Osteoblast (primary cell): ENCODE results near the gene EMC8. TPM values are rescaled to one million over a fixed set of nuclear protein-coding genes. Genes with fewer than 3 reads are reported as not detected.

Experiments
- DNase-seq: peaks from one replicate; pipeline ENCODE4 v3.0.0; 2011; ENCODE audit warnings: low spot score, mixed read lengths; ENCODE audit not compliant: insufficient read length; ENCODE audit errors: missing footprints
- H2AFZ ChIP-seq: 2 replicates; pipeline ENCODE4 v1.6.0; 2011; ENCODE audit warnings: mild to moderate bottlenecking, low read length
- H3K27ac ChIP-seq: 2 replicates; pipeline ENCODE4 v1.5.1; 2011; ENCODE audit warnings: mild to moderate bottlenecking, low read depth, low read length, moderate library complexity
- H3K27me3 ChIP-seq: 2 replicates; pipeline ENCODE4 v1.6.0; 2012; ENCODE audit warnings: mild to moderate bottlenecking, control low read depth, inconsistent platforms, low read length, moderate library complexity; ENCODE audit not compliant: insufficient read depth
- H3K36me3 ChIP-seq: 2 replicates; pipeline ENCODE4 v1.5.1; 2011; ENCODE audit warnings: mild to moderate bottlenecking, low read length, control low read depth, moderate library complexity; ENCODE audit not compliant: insufficient read depth
- H3K4me1 ChIP-seq: 2 replicates; pipeline ENCODE4 v1.5.1; 2011; ENCODE audit warnings: mild to moderate bottlenecking, low read length, control low read depth, moderate library complexity; ENCODE audit not compliant: insufficient read depth
- H3K4me2 ChIP-seq: 2 replicates; pipeline ENCODE4 v1.6.0; 2011; ENCODE audit warnings: mild to moderate bottlenecking, low read length; ENCODE audit not compliant: insufficient read depth
- H3K4me3 ChIP-seq: fragments of 200-600 bp; sonication (generic); 3 replicates; pipeline ENCODE4 v1.5.1; 2012; ENCODE audit warnings: mild to moderate bottlenecking, low read length, inconsistent platforms; ENCODE audit not compliant: insufficient read depth
- H3K79me2 ChIP-seq: 2 replicates; pipeline ENCODE4 v1.6.0; 2012; ENCODE audit warnings: mild to moderate bottlenecking, low read length, control low read depth, inconsistent platforms; ENCODE audit not compliant: insufficient read depth
- H3K9me3 ChIP-seq: 2 replicates; pipeline ENCODE4 v1.5.1; 2011; ENCODE audit warnings: low read depth, low read length, control low read depth
- H4K20me1 ChIP-seq: 2 replicates; pipeline ENCODE4 v1.6.0; 2012; ENCODE audit warnings: mild to moderate bottlenecking, low read length, control low read depth; ENCODE audit not compliant: insufficient read depth
- total RNA-seq: library from RNA; depleted of rRNA; stranded (reverse); fragments of >200 nt; gene quantifications from 2 replicates; pipeline ENCODE4 v1.2.3, GENCODE V29; 2012
- TF ChIP-seq, protein P1 (sequence below): IDR thresholded peaks from 2 replicates; pipeline ENCODE4 v1.5.1; 2011; ENCODE audit warnings: mild to moderate bottlenecking, low read depth, low read length, moderate library complexity; ENCODE audit errors: extremely low read depth

EMC8 gene
- total RNA-seq, 1 donor, result 28.6 TPM

DNA sequence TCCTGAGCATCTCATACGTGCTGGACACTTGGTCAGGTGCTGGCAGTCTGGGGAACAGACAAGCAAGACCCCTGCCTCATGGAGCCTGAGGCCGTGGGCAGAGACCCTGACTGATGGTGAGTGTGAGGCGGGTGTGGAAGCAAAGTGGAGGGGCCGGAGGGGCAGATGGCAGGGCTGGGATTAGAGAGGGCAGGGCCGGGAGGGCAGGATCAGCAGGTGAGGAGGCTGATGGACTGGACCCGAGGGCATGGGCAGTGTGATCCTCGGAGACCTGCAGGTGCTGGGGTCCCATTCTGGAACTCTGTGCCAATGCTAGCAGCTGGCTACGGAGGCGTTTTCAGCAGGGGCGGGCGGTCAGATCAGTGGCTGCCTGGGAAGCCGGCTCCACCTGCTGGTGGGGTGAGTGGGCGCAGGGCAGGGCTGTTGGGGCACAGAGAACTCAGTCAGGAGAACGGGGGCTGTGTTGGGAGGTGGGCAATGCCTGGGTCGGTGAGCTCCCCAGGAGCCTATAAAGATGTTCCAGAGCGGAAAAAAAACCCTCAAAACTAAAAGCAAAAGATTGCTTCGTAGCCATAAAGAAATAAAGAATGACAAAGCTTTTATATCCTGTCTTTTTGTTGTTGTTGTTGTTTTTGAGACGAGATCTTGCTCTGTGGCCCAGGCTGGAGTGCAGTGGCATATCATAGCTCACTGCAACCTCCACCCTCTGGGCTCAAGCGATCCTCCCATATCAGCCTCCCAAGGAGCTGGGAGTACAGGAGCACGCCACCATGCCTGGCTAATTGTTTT lies 39.5 kb downstream of the EMC8 start:
- Histone ChIP-seq H3K36me3 (no peaks in the 10 kb centered on the region), H4K20me1 (no peaks in the 10 kb centered on the region), H3K27ac (no peak overlapping the region), H3K79me2 (no peaks in the 10 kb centered on the region), H2AFZ (no peak overlapping the region), H3K4me3 (no peak overlapping the region), H3K9me3 (no peaks in the 10 kb centered on the region), H3K27me3 (peaks cover 16% of the 10 kb centered on the region), H3K4me1 (peaks cover 9% of the 10 kb centered on the region), H3K4me2 (no peak overlapping the region)
- peak; percentile 78 for DNase-seq
- TF ChIP-seq, protein P1, sequence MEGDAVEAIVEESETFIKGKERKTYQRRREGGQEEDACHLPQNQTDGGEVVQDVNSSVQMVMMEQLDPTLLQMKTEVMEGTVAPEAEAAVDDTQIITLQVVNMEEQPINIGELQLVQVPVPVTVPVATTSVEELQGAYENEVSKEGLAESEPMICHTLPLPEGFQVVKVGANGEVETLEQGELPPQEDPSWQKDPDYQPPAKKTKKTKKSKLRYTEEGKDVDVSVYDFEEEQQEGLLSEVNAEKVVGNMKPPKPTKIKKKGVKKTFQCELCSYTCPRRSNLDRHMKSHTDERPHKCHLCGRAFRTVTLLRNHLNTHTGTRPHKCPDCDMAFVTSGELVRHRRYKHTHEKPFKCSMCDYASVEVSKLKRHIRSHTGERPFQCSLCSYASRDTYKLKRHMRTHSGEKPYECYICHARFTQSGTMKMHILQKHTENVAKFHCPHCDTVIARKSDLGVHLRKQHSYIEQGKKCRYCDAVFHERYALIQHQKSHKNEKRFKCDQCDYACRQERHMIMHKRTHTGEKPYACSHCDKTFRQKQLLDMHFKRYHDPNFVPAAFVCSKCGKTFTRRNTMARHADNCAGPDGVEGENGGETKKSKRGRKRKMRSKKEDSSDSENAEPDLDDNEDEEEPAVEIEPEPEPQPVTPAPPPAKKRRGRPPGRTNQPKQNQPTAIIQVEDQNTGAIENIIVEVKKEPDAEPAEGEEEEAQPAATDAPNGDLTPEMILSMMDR, result peak; percentile 34

DNA sequence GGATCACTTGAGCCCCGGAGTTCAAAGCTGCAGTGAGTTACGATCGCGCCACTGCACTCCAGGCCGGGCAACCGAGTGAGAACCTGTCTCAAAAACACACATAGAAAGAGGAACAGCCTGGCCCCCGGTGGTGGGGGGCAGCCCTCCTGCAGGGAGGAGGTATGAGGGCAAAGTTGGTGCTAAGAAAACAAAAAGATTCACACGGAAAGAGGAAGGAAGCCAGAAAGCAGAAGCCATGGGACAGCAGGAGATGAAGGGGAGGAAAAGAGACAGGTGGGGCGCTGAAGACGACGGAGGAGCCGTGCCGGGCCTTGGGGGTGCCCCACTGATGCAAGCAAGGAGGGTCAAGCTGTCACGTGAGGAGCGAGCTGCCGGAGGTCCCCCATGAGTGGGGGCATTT lies 40.2 kb downstream of the EMC8 start:
- H3K36me3 ChIP-seq, result no peaks in the 10 kb centered on the region
- no peak overlapping the region for H3K27ac ChIP-seq
- H3K4me3 ChIP-seq, result no peak overlapping the region
- no peaks in the 10 kb centered on the region for H4K20me1 ChIP-seq
- no peak overlapping the region for H3K4me2 ChIP-seq
- H3K79me2 ChIP-seq, result no peaks in the 10 kb centered on the region
- no peaks in the 10 kb centered on the region for H3K9me3 ChIP-seq
- TF ChIP-seq, protein P1, result no peak
- no peak overlapping the region for H2AFZ ChIP-seq
- no peak for DNase-seq
- peaks cover 16% of the 10 kb centered on the region for H3K27me3 ChIP-seq
- peaks cover 9% of the 10 kb centered on the region for H3K4me1 ChIP-seq

DNA sequence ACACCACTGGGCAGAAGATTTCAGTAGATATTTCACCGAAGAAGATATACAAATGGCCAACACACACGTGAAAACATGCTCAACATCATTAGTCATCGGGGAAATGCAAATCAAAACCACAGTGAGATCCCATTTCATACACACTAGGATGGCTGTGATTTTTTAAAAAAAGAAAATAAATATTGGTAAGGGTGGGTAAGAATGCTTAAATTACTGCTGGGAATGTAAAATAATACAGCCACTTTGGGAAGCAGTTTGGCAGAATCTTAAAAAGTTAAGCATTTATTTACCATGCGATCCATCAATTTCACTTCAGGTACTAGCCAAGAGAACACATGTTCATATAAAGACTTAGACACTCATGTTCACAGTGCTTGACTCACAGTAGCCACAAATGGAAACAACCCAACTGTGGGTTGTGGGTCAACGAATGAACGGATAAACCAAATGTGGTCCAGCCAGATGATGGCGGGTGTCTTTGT lies 42.0 kb downstream of the EMC8 start:
- H3K4me3 ChIP-seq, result no peak overlapping the region
- TF ChIP-seq, protein P1, result no peak
- peaks cover 16% of the 10 kb centered on the region for H3K27me3 ChIP-seq
- DNase-seq, result peak; percentile 84
- no peak overlapping the region for H3K27ac ChIP-seq
- H4K20me1 ChIP-seq, result no peaks in the 10 kb centered on the region
- no peak overlapping the region for H2AFZ ChIP-seq
- H3K36me3 ChIP-seq, result no peaks in the 10 kb centered on the region
- no peaks in the 10 kb centered on the region for H3K9me3 ChIP-seq
- H3K4me2 ChIP-seq, result peak overlapping the region; percentile 0
- H3K79me2 ChIP-seq, result no peaks in the 10 kb centered on the region
- peaks cover 9% of the 10 kb centered on the region for H3K4me1 ChIP-seq

DNA sequence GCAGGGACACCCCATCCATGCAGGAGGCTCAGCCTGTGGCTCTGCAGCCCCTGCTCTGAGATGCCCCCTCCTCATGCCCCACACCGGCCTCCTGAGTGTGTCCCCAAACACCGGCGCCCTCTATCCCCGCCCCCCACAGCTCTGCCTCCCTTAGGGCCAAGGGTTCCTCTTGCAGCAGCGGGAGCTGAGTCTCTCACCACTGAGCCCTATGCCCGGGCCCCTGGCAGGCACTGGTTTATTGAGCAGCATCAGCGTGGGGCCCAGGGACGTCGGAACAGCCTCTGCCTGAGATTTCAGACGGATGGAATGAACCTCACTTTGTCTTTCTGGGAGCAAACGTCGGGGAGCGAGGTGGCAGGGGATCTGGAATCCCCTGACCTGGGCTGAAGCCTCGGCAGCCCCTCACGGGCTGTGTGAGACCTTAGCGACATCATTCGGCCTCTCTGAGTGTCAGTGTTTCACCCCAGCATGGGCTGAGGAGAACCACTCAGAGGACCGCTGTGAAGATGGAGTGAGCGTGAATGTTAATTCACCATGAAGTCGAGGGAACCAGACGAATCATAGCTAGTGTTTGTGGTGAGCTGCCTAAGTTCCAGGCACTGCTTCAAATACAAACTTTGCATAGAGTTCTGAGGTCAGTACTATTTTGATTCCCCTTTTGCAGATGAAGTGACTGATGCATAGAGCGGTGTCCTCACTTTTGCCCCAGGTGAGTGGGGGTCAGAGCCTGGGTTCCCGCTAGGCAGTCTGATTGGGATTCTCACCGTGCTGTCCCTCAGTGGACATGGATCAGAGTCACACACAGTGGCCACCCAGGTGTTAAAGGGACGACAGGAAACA lies 43.2 kb downstream of the EMC8 start:
- DNase-seq, result peak; percentile 79
- Histone ChIP-seq H3K4me3 (no peak overlapping the region), H3K4me1 (peaks cover 14% of the 10 kb centered on the region), H3K79me2 (no peaks in the 10 kb centered on the region), H2AFZ (no peak overlapping the region), H3K4me2 (no peak overlapping the region), H3K27ac (no peak overlapping the region), H3K27me3 (peaks cover 15% of the 10 kb centered on the region), H3K36me3 (no peaks in the 10 kb centered on the region), H4K20me1 (no peaks in the 10 kb centered on the region), H3K9me3 (no peaks in the 10 kb centered on the region)
- TF ChIP-seq, protein P1, result no peak
